Activated CD4-positive, alpha-beta T cell treated with anti-CD3 and anti-CD28 coated beads, Interleukin-2, amount 10 ng/mL, durations not matched to agents 7 days and 5 days (primary cell): ENCODE measurements around the gene LPP. TPM values are rescaled to one million over a fixed set of nuclear protein-coding genes. Genes with fewer than 3 reads are reported as not detected.

Experiments
- CTCF ChIA-PET: fragments of 350-600 bp; sonication (Branson Sonifier 250); formaldehyde crosslinking; loops from one replicate; lab custom pipeline; 2021; ENCODE audit warnings: antibody characterized with exemption; lab: Charles Lee
- POLR2A ChIA-PET: fragments of 350-600 bp; sonication (Branson Sonifier 250); formaldehyde crosslinking; loops from one replicate; lab custom pipeline; 2021; ENCODE audit warnings: antibody characterized with exemption; lab: Charles Lee
- DNase-seq: peaks from one replicate; pipeline ENCODE4 v3.0.0-alpha.2; 2020
- H3K27ac Mint-ChIP-seq: one replicate; pipeline ENCODE4 v1.8.0; 2021; ENCODE audit warnings: mild to moderate bottlenecking, moderate library complexity, mixed read lengths
- H3K27me3 Mint-ChIP-seq: one replicate; pipeline ENCODE4 v1.8.0; 2021; ENCODE audit warnings: mixed read lengths
- H3K36me3 Mint-ChIP-seq: one replicate; pipeline ENCODE4 v1.8.0; 2021; ENCODE audit warnings: low read depth, mixed read lengths
- H3K4me1 Mint-ChIP-seq: one replicate; pipeline ENCODE4 v1.8.0; 2021; ENCODE audit warnings: mixed read lengths
- H3K4me3 Mint-ChIP-seq: one replicate; pipeline ENCODE4 v1.8.0; 2021; ENCODE audit warnings: mild to moderate bottlenecking, moderate library complexity, mixed read lengths
- H3K9me3 Mint-ChIP-seq: one replicate; pipeline ENCODE4 v1.8.0; 2021; ENCODE audit warnings: mixed read lengths
- total RNA-seq, 2 experiments: library from RNA; stranded (reverse); gene quantifications; one replicate each; pipeline ENCODE4 v1.2.3, GENCODE V29; 2021

Gene LPP
- total RNA-seq, 2 experiments from 2014 or later: 63.6 to 70.3 TPM

- no peak for DNase-seq
- no peak overlapping the region for H3K4me3 Mint-ChIP-seq
- no peak overlapping the region for H3K27ac Mint-ChIP-seq
- peaks cover 11% of the 10 kb centered on the region for H3K36me3 Mint-ChIP-seq
- CTCF ChIA-PET: interaction anchor here (1.3 kb wide), 1 partner anchor 14 kb away, joined by 3 read pairs; no protein-coding TSS in a partner anchor
- no peaks in the 10 kb centered on the region for H3K9me3 Mint-ChIP-seq
- H3K4me1 Mint-ChIP-seq: peaks cover 6% of the 10 kb centered on the region
- no peaks in the 10 kb centered on the region for H3K27me3 Mint-ChIP-seq
- POLR2A ChIA-PET: no interaction called here
Observed at GRCh38 chr3:188518416-188518815, 364.5 kb downstream of the LPP start.

DNA sequence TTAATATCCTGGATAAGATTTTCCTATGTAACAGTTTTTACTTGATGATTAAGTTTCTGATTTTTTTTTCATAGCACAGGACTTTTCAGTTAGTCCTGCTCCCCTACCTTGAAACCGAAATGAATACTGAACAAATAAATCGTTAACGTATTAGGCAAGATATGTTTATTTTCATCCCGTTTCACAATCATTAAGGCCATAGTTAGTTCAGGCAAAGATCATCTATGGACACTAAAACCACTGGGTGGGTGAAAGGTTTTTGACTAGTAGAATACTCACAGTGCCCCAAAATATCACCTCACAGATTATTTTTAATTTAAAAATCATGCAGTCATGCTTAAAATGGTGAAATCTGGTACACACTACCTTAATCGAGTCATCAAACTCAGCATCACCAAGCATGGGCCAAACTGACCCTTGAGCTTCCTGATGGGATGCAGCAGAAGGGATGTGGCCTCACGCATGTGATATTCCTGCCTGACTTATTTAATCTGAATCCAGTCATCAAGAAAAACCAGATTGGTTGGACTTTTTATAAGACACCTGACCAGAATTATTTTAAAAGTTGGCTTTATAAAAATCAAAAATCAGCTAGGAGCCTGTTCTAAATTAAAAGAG lies 365.0 kb downstream of the LPP start:
- CTCF ChIA-PET: interaction anchor here (1.3 kb wide), 1 partner anchor 14 kb away, joined by 3 read pairs; no protein-coding TSS in a partner anchor
- POLR2A ChIA-PET: no interaction called here
- Mint-ChIP-seq H3K27ac (no peak overlapping the region), H3K4me3 (no peak overlapping the region), H3K4me1 (peaks cover 6% of the 10 kb centered on the region), H3K9me3 (no peaks in the 10 kb centered on the region), H3K27me3 (no peaks in the 10 kb centered on the region), H3K36me3 (peaks cover 11% of the 10 kb centered on the region)
- no peak for DNase-seq

DNA sequence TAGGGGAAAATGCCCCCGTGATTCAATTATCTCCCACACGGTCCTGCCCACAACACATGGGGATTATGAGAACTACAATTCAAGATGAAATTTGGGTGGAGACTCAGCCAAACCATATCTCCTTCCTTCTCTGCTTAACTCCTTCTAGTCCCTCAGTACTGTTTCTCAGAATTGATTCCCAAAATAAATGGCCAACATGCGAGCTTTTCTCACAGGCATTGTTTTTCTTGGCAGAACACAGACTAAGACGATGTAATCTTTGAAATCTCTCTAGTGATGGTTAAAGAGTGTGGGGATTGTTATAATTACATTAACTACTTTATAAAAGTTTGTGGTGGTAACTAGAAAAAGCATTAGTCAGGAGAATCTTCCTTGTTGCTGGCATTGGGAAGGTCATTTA lies 366.5 kb downstream of the LPP start:
- CTCF ChIA-PET: interaction anchor here (0.5 to 0.9 kb wide), 2 partner anchors 777 to 781 kb away, joined by 3 read pairs; no protein-coding TSS in a partner anchor
- Mint-ChIP-seq H3K36me3 (peaks cover 15% of the 10 kb centered on the region), H3K27ac (no peak overlapping the region), H3K4me3 (no peak overlapping the region), H3K27me3 (no peaks in the 10 kb centered on the region), H3K4me1 (peaks cover 6% of the 10 kb centered on the region), H3K9me3 (no peaks in the 10 kb centered on the region)
- POLR2A ChIA-PET: no interaction called here
- no peak for DNase-seq

GRCh38 chr3:188522115-188522514 lies 368.2 kb downstream of the LPP start:
- no peaks in the 10 kb centered on the region for H3K27me3 Mint-ChIP-seq
- no peak for DNase-seq
- no peaks in the 10 kb centered on the region for H3K4me1 Mint-ChIP-seq
- H3K9me3 Mint-ChIP-seq: no peaks in the 10 kb centered on the region
- POLR2A ChIA-PET: no interaction called here
- no peak overlapping the region for H3K4me3 Mint-ChIP-seq
- H3K27ac Mint-ChIP-seq: no peak overlapping the region
- CTCF ChIA-PET: no interaction called here
- H3K36me3 Mint-ChIP-seq: peaks cover 23% of the 10 kb centered on the region

- no peaks in the 10 kb centered on the region for H3K9me3 Mint-ChIP-seq
- no peak overlapping the region for H3K4me3 Mint-ChIP-seq
- H3K27ac Mint-ChIP-seq: no peak overlapping the region
- H3K27me3 Mint-ChIP-seq: no peaks in the 10 kb centered on the region
- H3K4me1 Mint-ChIP-seq: no peaks in the 10 kb centered on the region
- ChIA-PET POLR2A (interaction anchor here (0.7 kb wide), 1 partner anchor 26 kb away, joined by 3 read pairs; no protein-coding TSS in a partner anchor), CTCF (no interaction called here)
- DNase-seq: no peak
- peaks cover 23% of the 10 kb centered on the region for H3K36me3 Mint-ChIP-seq
Observed at GRCh38 chr3:188523291-188523690, 369.3 kb downstream of the LPP start.

DNA sequence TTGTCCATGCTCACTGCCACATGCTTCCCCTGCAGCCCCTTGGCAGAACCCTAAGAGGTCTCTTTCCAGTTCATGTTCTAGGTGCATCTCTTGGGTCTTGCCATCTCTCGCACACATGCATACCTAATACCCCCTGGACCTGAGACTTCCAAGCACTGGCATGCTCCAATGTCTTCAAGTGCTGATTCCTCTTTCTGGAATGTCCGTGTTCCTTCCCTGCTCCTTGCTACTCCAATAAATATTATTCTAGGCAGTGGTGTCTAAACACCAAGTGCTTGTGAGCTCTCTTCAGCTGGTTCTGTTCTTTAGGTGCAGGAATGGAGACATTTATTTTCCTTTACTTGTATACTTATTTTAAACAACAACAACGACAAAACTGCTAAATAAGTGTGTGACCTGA lies 370.1 kb downstream of the LPP start:
- peaks cover 23% of the 10 kb centered on the region for H3K36me3 Mint-ChIP-seq
- POLR2A ChIA-PET: no interaction called here
- CTCF ChIA-PET: interaction anchor here (0.6 kb wide), 1 partner anchor 106 kb away, joined by 3 read pairs; no protein-coding TSS in a partner anchor

DNA sequence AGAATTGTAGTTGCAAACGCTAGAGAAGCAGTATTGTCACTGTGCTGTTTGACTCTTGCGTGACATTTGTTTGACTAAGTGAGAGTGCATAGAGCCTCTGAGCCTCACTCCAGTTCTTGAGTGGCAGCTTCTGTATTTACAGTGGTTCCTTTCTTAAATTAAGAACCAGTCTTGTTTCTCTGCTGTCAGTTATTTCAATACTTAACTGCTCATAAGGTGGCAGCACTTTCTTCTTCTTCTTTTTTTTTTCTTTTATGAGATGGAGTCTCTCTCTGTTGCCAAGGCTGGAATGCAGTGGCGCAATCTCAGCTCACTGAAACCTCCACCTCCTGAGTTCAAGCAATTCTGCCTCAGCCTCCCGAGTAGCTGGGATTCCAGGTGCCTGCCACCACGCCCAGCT lies 372.1 kb downstream of the LPP start:
- POLR2A ChIA-PET: no interaction called here
- CTCF ChIA-PET: interaction anchor here (1.2 kb wide), 1 partner anchor 11 kb away, joined by 3 read pairs; no protein-coding TSS in a partner anchor

More for the DNA sequence above, 370.1 kb downstream of the LPP start:
- H3K4me1 Mint-ChIP-seq: no peaks in the 10 kb centered on the region
- H3K27me3 Mint-ChIP-seq: no peaks in the 10 kb centered on the region
- no peaks in the 10 kb centered on the region for H3K9me3 Mint-ChIP-seq
- no peak overlapping the region for H3K4me3 Mint-ChIP-seq
- H3K27ac Mint-ChIP-seq: no peak overlapping the region
- no peak for DNase-seq

GRCh38 chr3:188527389-188527788 lies 373.4 kb downstream of the LPP start:
- no peak overlapping the region for H3K4me3 Mint-ChIP-seq
- no peaks in the 10 kb centered on the region for H3K9me3 Mint-ChIP-seq
- CTCF ChIA-PET: no interaction called here
- POLR2A ChIA-PET: no interaction called here
- H3K27me3 Mint-ChIP-seq: no peaks in the 10 kb centered on the region
- H3K36me3 Mint-ChIP-seq: peaks cover 33% of the 10 kb centered on the region
- H3K4me1 Mint-ChIP-seq: no peaks in the 10 kb centered on the region
- DNase-seq: no peak
- H3K27ac Mint-ChIP-seq: no peak overlapping the region

More for the DNA sequence above, 372.1 kb downstream of the LPP start:
- DNase-seq: no peak
- H3K4me3 Mint-ChIP-seq: no peak overlapping the region
- peaks cover 28% of the 10 kb centered on the region for H3K36me3 Mint-ChIP-seq
- H3K9me3 Mint-ChIP-seq: no peaks in the 10 kb centered on the region
- no peak overlapping the region for H3K27ac Mint-ChIP-seq
- H3K4me1 Mint-ChIP-seq: no peaks in the 10 kb centered on the region
- no peaks in the 10 kb centered on the region for H3K27me3 Mint-ChIP-seq

GRCh38 chr3:188528396-188528795 lies 374.4 kb downstream of the LPP start:
- no peak for DNase-seq
- Mint-ChIP-seq H3K4me3 (no peak overlapping the region), H3K27ac (no peak overlapping the region), H3K27me3 (no peaks in the 10 kb centered on the region), H3K4me1 (peaks cover 4% of the 10 kb centered on the region), H3K36me3 (peaks cover 33% of the 10 kb centered on the region), H3K9me3 (no peaks in the 10 kb centered on the region)
- ChIA-PET POLR2A (no interaction called here), CTCF (interaction anchor here (1.0 kb wide), 1 partner anchor 788 kb away, joined by 3 read pairs; no protein-coding TSS in a partner anchor)

DNA sequence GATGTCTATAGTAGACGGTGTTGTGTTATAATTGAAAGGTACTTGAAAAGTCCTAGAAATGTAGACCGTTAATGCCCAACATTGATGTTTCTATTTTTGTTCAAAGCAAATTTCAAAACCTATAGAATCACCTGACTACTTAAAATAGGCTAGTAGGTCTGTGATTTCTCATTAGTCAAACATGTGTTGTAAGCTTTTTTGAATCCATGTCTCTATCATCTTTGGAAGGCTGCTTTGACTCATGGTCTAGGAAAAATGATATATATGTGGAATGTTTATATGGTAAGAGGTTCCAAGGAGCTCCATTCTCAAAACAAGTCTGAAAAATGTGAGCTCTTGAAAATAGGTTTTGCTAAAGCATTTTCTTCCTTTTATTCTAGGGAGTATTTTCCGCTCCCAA lies 375.3 kb downstream of the LPP start:
- Mint-ChIP-seq H3K36me3 (peaks cover 33% of the 10 kb centered on the region), H3K4me1 (peaks cover 4% of the 10 kb centered on the region), H3K27me3 (no peaks in the 10 kb centered on the region), H3K4me3 (no peak overlapping the region), H3K27ac (no peak overlapping the region), H3K9me3 (no peaks in the 10 kb centered on the region)
- ChIA-PET POLR2A (no interaction called here), CTCF (no interaction called here)
- no peak for DNase-seq

- DNase-seq: no peak
- no peaks in the 10 kb centered on the region for H3K27me3 Mint-ChIP-seq
- H3K9me3 Mint-ChIP-seq: no peaks in the 10 kb centered on the region
- H3K4me3 Mint-ChIP-seq: no peak overlapping the region
- ChIA-PET CTCF (interaction anchor here (1.8 kb wide), 1 partner anchor 12 kb away, joined by 4 read pairs; no protein-coding TSS in a partner anchor), POLR2A (no interaction called here)
- peaks cover 26% of the 10 kb centered on the region for H3K36me3 Mint-ChIP-seq
- H3K27ac Mint-ChIP-seq: no peak overlapping the region
- H3K4me1 Mint-ChIP-seq: peaks cover 4% of the 10 kb centered on the region
Observed at GRCh38 chr3:188530226-188530625, 376.3 kb downstream of the LPP start.

GRCh38 chr3:188531210-188531609 lies 377.3 kb downstream of the LPP start:
- Mint-ChIP-seq H3K4me1 (peaks cover 4% of the 10 kb centered on the region), H3K27me3 (no peaks in the 10 kb centered on the region), H3K9me3 (no peaks in the 10 kb centered on the region), H3K36me3 (peaks cover 21% of the 10 kb centered on the region), H3K4me3 (no peak overlapping the region), H3K27ac (no peak overlapping the region)
- no peak for DNase-seq
- ChIA-PET POLR2A (no interaction called here), CTCF (interaction anchor here (1.8 kb wide), 1 partner anchor 11 kb away, joined by 4 read pairs; no protein-coding TSS in a partner anchor)

DNA sequence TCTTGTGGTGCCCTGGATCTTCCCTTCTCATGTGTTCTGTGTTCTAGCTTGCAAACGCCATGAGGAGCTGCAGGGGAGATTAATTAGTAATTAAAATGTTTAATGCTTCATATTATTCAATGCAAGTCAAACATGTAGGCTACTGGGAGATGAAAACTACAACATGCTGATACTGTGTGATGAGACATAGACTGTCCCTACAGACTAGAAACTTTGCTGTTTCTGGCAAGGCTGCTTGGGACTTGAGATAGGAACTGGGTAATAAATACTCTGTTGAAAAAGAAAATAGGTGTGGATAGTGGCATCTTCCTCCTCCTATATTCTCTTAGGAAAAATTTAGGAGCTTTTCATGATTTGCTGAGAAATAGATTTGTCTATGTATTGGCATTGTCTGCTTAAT lies 379.2 kb downstream of the LPP start:
- H3K4me1 Mint-ChIP-seq: peaks cover 4% of the 10 kb centered on the region
- peaks cover 16% of the 10 kb centered on the region for H3K36me3 Mint-ChIP-seq
- ChIA-PET CTCF (interaction anchor here (0.6 to 1.3 kb wide), 3 partner anchors 15 to 285 kb away, joined by 3 read pairs; no protein-coding TSS in a partner anchor), POLR2A (no interaction called here)
- no peak for DNase-seq
- no peak overlapping the region for H3K27ac Mint-ChIP-seq
- H3K27me3 Mint-ChIP-seq: no peaks in the 10 kb centered on the region
- no peaks in the 10 kb centered on the region for H3K9me3 Mint-ChIP-seq
- H3K4me3 Mint-ChIP-seq: no peak overlapping the region
